Measurements from ENCODE around the gene TPRG1. TPM values are rescaled to one million over a fixed set of nuclear protein-coding genes. Genes with fewer than 3 reads are reported as not detected.

Gene TPRG1
- total RNA-seq, 1 donor from 2014 or later = 21.6 TPM

DNA sequence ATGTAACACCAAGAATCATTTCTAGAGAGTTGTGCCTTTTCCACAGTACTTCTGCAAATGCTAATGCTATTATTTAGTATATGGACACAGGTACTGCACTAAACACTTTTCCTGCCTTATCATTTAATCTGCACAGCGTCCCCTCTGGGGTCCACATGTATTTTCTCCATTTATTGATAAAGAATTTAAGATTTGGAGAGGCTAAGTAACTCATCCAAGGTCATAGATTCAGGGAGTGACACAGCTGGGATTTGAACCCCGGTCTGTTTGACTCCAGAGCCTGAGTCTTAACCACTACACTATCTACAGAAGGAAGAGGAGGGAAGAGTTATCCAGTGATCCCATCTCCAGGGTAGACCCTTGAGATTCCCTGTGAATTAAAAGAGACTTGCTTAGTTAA is 24.9 kb upstream of the TPRG1 start:
- intact Hi-C loops (cut with DNase I) = loop anchor here (5.0 to 10.0 kb wide), 3 partner anchors 190 to 1412 kb away; no protein-coding TSS in a partner anchor
- no peaks in the 10 kb centered on the region for H3K36me3 ChIP-seq

DNA sequence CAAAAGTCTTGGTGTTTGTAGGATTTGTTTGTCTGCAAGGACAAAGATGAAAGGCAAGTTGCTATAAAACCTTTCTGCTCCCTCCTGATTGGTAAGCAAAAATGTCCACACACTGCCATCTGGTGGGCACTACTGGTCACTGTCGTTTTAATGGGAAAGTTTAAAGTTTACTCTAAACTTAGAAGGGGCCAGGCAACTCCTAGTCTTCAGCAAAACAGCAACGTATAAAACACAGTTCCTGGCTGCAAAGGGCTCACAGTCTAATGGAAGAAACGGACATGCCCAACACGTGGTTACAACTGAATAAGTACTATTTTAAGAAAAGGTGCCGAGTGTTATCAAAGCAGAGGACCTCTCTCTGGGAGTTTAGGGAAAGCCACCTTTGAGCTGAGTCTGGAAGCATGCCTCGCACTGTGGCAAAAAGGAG is 23.7 kb upstream of the TPRG1 start:
- Histone ChIP-seq H3K4me1 (peaks cover 14% of the 10 kb centered on the region), H3K36me3 (no peaks in the 10 kb centered on the region), H3K27me3 (no peaks in the 10 kb centered on the region), H3K27ac (peak overlapping the region; percentile 72), H3K9me3 (no peaks in the 10 kb centered on the region), H3K4me3 (no peak overlapping the region)
- intact Hi-C loops (cut with DNase I) = loop anchor here (5.0 to 10.0 kb wide), 3 partner anchors 191 to 1413 kb away; no protein-coding TSS in a partner anchor
- TF ChIP-seq POLR2AphosphoS5 (IDR thresholded peaks at IDR 0.05; ENCODE audit: insufficient read depth in 1 of 2, low read depth in 1 of 2) (peak in 1 of 2 donors; percentile 63), POLR2A (IDR thresholded peaks at IDR 0.05) (no peak), CTCF (IDR thresholded peaks at IDR 0.05) (peak; percentile 25 to 89 (median 57))
- no peak for DNase-seq (ENCODE audit: extremely low spot score in 2 of 2)

More for the DNA sequence above, 24.9 kb upstream of the TPRG1 start:
- Histone ChIP-seq H3K4me1 (peaks cover 14% of the 10 kb centered on the region), H3K9me3 (no peaks in the 10 kb centered on the region), H3K27me3 (no peaks in the 10 kb centered on the region), H3K27ac (peak overlapping the region; percentile 72), H3K4me3 (no peak overlapping the region)
- DNase-seq (ENCODE audit: extremely low spot score in 2 of 2) = no peak
- no peak for TF ChIP-seq POLR2A (IDR thresholded peaks at IDR 0.05)
- TF ChIP-seq CTCF (IDR thresholded peaks at IDR 0.05) = no peak
- TF ChIP-seq POLR2AphosphoS5 (IDR thresholded peaks at IDR 0.05; ENCODE audit: insufficient read depth in 1 of 2, low read depth in 1 of 2) = no peak

GRCh38 chr3:189149203-189149602 is 22.6 kb upstream of the TPRG1 start:
- TF ChIP-seq POLR2A (IDR thresholded peaks at IDR 0.05) (no peak), CTCF (IDR thresholded peaks at IDR 0.05) (no peak), POLR2AphosphoS5 (IDR thresholded peaks at IDR 0.05; ENCODE audit: insufficient read depth in 1 of 2, low read depth in 1 of 2) (no peak)
- H3K9me3 ChIP-seq = no peaks in the 10 kb centered on the region
- peaks cover 14% of the 10 kb centered on the region for H3K4me1 ChIP-seq
- no peaks in the 10 kb centered on the region for H3K36me3 ChIP-seq
- no peak overlapping the region for H3K27ac ChIP-seq
- H3K4me3 ChIP-seq = no peak overlapping the region
- intact Hi-C loops (cut with DNase I) = loop anchor here (5.0 to 10.0 kb wide), 3 partner anchors 192 to 1414 kb away; no protein-coding TSS in a partner anchor
- no peak for DNase-seq (ENCODE audit: extremely low spot score in 2 of 2)
- no peaks in the 10 kb centered on the region for H3K27me3 ChIP-seq

- TF ChIP-seq POLR2AphosphoS5 (IDR thresholded peaks at IDR 0.05; ENCODE audit: insufficient read depth in 1 of 2, low read depth in 1 of 2) = peak in 1 of 2 donors; percentile 34
- no peak for TF ChIP-seq CTCF (IDR thresholded peaks at IDR 0.05)
- no peak for TF ChIP-seq POLR2A (IDR thresholded peaks at IDR 0.05)
- Histone ChIP-seq H3K9me3 (no peaks in the 10 kb centered on the region), H3K36me3 (no peaks in the 10 kb centered on the region), H3K4me3 (no peak overlapping the region), H3K27me3 (no peaks in the 10 kb centered on the region), H3K4me1 (peaks cover 9% of the 10 kb centered on the region), H3K27ac (no peak overlapping the region)
- DNase-seq (ENCODE audit: extremely low spot score in 2 of 2) = no peak
- intact Hi-C loops (cut with DNase I) = no loop called here
Measured at GRCh38 chr3:189157232-189158007, 14.4 kb upstream of the TPRG1 start.

GRCh38 chr3:189158034-189158433 is 13.7 kb upstream of the TPRG1 start:
- H3K9me3 ChIP-seq = no peaks in the 10 kb centered on the region
- no peaks in the 10 kb centered on the region for H3K27me3 ChIP-seq
- intact Hi-C loops (cut with DNase I) = no loop called here
- no peak overlapping the region for H3K4me3 ChIP-seq
- H3K27ac ChIP-seq = no peak overlapping the region
- H3K36me3 ChIP-seq = no peaks in the 10 kb centered on the region
- no peak for DNase-seq (ENCODE audit: extremely low spot score in 2 of 2)
- TF ChIP-seq POLR2AphosphoS5 (IDR thresholded peaks at IDR 0.05; ENCODE audit: insufficient read depth in 1 of 2, low read depth in 1 of 2) (no peak), POLR2A (IDR thresholded peaks at IDR 0.05) (no peak), CTCF (IDR thresholded peaks at IDR 0.05) (no peak)
- peaks cover 9% of the 10 kb centered on the region for H3K4me1 ChIP-seq

Measured in vagina (tissue), 2 donors.